ENCODE measurements around the gene BABAM2.

The BABAM2 gene

GRCh38 chr2:28354920-28355520 is 464.5 kb downstream of the BABAM2 start:
- no peak for DNase-seq

DNA sequence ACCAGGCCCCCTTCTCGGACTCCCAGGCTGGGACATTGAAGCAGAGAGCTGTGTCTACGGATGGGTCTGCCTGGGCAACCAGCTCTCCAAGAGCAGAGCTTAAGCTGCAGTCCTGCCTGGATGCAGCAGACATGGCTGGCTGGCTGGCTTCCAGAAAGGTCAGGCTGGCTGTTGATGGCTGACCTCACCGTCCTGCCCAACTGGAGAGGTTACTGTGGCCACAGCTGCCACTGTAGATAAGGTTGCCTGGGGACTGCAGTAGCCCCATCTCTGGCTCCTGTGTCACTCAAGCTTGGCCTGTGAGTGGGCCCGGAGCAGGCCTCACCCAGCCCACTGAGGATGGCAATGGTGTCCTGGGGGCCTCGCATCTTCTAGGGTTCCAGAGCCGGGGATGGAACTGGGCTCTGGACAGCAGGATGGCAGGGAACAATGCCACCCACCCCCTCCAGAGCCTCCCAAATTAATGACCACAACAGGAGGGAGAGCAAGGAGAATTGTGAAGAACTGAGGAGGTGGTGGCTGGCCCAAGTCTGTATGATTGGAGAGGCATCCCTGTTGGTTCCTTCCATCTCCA is 465.1 kb downstream of the BABAM2 start:
- no peak for DNase-seq

- no peak for DNase-seq
Measured at GRCh38 chr2:28356095-28356911, 465.8 kb downstream of the BABAM2 start.

- no peak for DNase-seq
Measured at GRCh38 chr2:28357055-28357454, 466.5 kb downstream of the BABAM2 start.

DNA sequence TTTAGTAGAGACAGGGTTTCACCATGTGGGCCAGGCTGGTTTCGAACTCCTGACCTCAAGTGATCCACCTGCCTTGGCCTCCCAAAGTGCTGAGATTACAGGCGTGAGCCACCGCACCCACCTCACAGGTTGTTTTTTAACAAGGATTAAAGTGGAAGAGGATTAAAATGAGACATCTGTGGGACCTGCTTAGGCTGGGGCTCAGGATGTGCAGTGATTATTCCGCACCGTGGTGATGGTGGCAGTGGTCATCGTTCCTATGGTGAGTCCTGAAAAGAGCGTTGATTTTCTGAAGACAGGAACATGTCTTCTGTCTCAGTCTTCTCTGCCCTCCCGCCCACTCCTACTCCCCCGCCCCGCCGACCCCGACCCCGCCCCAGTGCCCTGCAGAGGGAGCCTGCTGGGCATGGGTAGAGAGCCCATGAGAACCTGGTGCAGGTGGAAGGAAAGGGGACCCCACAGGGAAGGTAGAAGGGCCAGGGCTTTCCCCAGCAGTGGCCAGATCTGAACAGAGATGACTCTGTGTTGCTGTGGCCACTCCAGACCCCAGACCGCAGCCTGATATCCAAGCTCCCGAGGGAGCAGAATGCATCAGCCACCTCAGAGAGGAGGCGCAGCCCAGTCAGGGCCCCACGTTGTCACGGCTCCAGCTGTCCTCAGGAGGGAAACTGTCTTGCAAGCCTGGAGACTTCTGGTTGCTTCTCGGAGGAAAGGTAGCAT is 467.6 kb downstream of the BABAM2 start:
- no peak for DNase-seq

GRCh38 chr2:28358668-28359201 is 468.2 kb downstream of the BABAM2 start:
- no peak for DNase-seq

GRCh38 chr2:28359222-28360057 is 468.9 kb downstream of the BABAM2 start:
- peak; percentile 55 for DNase-seq

DNA sequence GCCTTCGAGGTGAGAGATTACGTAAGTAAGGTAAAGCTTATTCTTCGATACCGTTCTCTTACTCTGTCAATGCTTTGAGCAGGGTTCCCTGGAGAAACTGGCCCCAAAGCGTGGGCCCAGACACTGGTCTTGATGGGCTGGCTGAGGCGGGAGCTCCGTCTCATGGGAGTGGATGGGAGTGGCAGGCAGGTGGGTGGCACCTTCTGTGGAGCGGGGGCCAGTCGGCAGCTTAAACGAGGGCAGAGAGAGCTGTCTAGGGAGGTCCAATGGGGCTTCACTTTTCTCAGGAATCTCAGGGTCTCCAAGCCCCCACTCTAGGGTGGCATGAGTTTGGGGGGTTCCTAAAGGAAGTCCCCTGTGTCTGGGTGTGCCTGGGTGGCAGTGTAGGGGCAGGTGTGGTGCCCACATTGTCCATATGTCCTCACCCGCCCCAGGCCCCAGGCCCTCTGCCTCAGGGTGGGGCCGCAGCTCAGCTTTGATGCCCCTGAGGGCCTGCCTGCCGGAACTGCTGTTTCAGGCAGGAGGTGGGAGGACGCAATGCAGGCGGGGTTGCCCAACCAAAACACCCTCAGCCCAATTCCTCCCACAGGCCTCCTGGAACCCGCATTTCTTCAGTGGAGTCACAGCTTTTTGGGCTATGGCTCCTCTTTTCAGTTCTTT is 469.7 kb downstream of the BABAM2 start:
- DNase-seq: no peak

DNA sequence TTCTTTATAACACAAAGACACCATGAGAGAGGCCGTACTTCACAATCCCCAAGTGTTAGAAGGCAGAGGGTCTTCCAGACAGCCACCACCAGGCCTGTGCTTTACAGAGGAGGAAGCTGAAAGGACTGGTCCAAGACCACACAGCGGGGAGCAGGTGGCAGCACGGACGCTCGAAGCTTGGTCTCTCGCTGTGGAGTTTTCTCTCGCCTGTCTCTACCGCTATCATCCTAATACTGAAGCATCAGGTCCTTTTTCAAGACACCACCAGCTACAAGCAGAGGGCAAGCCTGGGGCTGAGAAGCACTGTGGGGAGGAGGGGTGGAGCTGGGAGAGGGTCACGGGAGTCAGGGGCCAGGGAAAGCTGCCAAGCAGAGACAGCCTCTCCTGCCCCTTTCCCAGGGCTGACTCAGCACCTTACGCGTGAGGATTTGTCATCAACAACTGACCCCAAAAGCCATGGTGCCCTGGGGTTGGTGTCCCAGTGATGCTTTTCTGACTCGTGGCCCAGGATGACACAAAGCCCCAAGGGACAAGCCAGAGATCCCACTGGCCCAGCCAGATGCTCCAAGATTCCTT is 470.3 kb downstream of the BABAM2 start:
- DNase-seq: no peak

GRCh38 chr2:28361991-28362710 is 471.6 kb downstream of the BABAM2 start:
- DNase-seq: no peak

DNA sequence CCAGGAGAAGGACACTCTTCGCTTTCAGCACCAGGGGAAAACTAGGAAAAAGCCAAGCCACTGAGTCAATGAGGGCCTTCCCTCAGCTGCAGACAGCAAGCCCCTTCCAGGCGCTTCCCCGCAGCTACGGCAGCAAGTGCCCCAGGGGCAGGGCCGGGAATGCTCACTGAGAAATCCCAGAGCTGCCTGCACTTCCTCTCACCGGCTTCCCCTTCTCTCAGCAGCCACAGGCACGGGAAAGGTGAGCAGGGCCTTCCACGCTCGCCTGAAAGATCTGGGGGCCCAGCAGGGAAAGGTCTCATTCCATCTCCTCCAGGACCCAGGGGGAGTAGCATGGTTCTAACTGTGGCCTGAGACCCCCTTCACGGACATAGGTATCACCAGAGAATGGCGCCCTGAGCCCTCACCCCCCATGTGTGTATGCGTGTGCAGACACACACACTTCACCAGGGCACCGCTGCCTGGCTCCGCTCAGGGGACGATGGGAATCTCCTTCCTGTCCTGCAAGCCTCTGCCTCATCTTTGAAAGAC is 472.5 kb downstream of the BABAM2 start:
- DNase-seq: no peak

DNA sequence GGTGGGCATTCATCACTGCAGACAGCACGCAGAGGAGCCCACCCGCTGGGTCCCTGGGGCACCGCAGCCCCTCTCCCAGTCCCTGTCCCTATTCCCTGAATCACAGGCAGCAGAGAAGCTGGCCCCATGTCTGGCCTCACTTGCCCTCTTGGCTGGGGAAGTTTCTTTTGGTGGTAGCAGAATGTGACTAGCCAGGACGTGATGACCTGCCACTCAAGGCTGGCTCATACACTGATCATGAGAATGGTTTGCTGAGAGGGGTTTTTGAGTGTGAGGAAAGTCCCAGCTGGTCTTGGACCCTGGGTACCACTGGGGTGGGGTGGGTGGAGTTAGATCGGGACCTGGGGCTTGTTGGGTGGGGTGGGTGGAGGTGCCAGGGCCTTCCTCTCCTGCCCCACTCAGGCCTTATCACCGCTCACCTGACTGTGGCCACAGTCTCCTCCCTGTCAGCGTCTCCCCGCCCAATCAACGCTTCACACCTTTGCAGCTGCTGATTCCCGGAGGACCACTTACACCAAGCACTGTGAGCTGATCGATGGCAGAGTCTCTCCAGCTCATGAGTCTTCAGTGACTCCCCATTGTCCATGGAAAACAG is 473.3 kb downstream of the BABAM2 start:
- DNase-seq: no peak

GRCh38 chr2:28364610-28365009 is 474.1 kb downstream of the BABAM2 start:
- no peak for DNase-seq

DNA sequence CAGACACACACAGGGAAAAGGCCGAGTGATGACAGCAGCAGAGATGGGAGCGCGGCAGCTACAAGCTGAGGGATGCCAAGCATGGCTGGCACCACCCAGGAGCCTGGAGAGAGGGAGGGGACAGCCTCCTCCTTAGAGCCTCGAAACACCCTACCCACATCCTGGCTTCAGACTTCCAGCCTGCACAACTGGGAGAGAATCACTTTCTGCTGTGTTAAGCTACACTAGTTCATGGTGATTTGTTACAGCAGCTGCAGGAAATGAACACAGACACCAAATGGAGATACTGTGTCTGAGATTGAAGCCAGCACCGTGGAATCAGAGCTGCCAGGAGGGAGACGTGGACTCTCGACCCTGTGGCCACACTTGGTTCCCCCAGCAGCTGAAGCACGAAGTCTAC is 474.6 kb downstream of the BABAM2 start:
- DNase-seq: no peak

GRCh38 chr2:28366149-28366495 is 475.6 kb downstream of the BABAM2 start:
- DNase-seq: no peak

GRCh38 chr2:28366496-28367282 is 476.2 kb downstream of the BABAM2 start:
- no peak for DNase-seq

GRCh38 chr2:28367667-28368356 is 477.3 kb downstream of the BABAM2 start:
- no peak for DNase-seq

DNA sequence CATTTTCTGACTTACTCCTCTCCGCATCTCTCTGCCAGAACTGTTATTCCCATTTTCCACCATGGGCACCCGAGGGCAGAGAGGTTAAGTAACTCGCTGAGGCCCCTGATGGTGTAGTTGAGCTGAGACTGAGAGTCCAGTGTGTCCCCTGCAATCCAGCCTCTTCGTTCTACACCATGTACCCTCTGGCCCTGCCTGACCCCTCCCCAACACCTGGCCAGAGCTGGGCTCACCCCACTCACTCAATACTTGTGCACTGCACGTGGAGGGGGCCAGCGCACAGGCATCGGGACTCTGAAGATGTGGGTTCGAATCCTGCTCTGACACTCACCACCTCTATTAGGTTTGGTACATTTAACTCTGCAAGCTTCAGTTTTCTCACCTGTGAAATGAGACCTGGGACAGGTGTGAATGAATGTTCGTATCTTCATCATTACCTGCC is 477.8 kb downstream of the BABAM2 start:
- DNase-seq: no peak

- DNase-seq: no peak
Measured at GRCh38 chr2:28369358-28369757, 478.8 kb downstream of the BABAM2 start.

All from stimulated activated CD4-positive, alpha-beta T cell treated with anti-CD3 and anti-CD28 coated beads, Interleukin-12 subunit alpha, Interleukin-12 subunit beta, amount 100 ng/mL, for 4 hours (primary cell).